ENCODE data around the gene PMPCA.

DNA sequence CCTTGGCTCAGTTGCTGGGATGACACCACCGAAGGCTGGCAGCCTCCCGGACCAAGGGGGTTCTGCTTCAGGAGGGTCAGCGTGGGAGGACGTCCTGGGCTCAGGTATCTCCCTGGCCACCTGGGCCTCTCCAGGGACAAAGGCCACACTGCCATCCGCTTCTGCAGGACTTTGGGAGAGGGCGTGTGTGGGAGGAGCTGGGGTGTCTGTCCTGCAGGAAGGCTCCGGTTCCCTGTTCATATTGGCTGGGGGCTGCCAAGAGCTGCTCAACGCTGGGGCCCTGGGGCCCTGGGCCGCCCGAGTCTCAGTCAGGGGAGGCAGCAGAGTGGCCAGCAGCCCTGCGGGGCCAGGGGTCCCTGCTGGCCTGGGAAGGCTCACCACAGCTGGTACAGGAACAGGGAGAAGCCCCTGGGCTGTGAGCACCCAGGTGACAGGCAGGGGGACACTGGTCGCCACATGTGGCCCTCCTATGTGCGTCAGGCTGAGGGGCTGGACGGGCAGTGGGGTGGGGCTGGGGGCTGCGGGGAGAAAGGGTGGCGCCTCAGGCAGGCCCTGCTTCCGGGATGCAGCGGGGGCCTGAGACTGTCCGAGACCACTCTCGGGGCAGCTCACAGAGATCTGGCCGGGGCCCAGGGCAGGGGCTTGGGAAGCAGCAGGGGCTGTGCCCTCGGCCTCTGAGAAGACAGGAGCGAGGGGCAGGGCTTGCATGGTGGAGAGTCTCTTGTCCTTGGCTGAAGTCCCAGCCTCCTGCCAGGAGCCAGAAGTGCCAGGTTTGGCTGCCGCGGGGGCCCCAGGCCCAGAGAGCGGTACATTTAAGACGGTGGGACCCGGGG is 32.1 kb upstream of the PMPCA start:
- no peak for TF ChIP-seq RFX5 (IDR thresholded peaks at IDR 0.05; ENCODE audit: low read length)
- TF ChIP-seq, protein P1, sequence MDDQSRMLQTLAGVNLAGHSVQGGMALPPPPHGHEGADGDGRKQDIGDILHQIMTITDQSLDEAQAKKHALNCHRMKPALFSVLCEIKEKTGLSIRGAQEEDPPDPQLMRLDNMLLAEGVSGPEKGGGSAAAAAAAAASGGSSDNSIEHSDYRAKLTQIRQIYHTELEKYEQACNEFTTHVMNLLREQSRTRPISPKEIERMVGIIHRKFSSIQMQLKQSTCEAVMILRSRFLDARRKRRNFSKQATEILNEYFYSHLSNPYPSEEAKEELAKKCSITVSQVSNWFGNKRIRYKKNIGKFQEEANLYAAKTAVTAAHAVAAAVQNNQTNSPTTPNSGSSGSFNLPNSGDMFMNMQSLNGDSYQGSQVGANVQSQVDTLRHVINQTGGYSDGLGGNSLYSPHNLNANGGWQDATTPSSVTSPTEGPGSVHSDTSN (IDR thresholded peaks at IDR 0.05), result no peak
- TF ChIP-seq, protein P2, sequence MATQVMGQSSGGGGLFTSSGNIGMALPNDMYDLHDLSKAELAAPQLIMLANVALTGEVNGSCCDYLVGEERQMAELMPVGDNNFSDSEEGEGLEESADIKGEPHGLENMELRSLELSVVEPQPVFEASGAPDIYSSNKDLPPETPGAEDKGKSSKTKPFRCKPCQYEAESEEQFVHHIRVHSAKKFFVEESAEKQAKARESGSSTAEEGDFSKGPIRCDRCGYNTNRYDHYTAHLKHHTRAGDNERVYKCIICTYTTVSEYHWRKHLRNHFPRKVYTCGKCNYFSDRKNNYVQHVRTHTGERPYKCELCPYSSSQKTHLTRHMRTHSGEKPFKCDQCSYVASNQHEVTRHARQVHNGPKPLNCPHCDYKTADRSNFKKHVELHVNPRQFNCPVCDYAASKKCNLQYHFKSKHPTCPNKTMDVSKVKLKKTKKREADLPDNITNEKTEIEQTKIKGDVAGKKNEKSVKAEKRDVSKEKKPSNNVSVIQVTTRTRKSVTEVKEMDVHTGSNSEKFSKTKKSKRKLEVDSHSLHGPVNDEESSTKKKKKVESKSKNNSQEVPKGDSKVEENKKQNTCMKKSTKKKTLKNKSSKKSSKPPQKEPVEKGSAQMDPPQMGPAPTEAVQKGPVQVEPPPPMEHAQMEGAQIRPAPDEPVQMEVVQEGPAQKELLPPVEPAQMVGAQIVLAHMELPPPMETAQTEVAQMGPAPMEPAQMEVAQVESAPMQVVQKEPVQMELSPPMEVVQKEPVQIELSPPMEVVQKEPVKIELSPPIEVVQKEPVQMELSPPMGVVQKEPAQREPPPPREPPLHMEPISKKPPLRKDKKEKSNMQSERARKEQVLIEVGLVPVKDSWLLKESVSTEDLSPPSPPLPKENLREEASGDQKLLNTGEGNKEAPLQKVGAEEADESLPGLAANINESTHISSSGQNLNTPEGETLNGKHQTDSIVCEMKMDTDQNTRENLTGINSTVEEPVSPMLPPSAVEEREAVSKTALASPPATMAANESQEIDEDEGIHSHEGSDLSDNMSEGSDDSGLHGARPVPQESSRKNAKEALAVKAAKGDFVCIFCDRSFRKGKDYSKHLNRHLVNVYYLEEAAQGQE (IDR thresholded peaks at IDR 0.05; ENCODE audit: low read depth, low read length), result no peak
- TF ChIP-seq, protein P3, sequence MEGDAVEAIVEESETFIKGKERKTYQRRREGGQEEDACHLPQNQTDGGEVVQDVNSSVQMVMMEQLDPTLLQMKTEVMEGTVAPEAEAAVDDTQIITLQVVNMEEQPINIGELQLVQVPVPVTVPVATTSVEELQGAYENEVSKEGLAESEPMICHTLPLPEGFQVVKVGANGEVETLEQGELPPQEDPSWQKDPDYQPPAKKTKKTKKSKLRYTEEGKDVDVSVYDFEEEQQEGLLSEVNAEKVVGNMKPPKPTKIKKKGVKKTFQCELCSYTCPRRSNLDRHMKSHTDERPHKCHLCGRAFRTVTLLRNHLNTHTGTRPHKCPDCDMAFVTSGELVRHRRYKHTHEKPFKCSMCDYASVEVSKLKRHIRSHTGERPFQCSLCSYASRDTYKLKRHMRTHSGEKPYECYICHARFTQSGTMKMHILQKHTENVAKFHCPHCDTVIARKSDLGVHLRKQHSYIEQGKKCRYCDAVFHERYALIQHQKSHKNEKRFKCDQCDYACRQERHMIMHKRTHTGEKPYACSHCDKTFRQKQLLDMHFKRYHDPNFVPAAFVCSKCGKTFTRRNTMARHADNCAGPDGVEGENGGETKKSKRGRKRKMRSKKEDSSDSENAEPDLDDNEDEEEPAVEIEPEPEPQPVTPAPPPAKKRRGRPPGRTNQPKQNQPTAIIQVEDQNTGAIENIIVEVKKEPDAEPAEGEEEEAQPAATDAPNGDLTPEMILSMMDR (IDR thresholded peaks at IDR 0.05), result no peak
- no peak for TF ChIP-seq GABPA (IDR thresholded peaks at IDR 0.05; ENCODE audit: low read depth)
- TF ChIP-seq RAD21 (IDR thresholded peaks at IDR 0.05; ENCODE audit: low read length), result no peak
- no peak for TF ChIP-seq SIN3A (IDR thresholded peaks at IDR 0.05; ENCODE audit: borderline replicate concordance, low read depth, low read length)
- no peak for TF ChIP-seq TCF12 (IDR thresholded peaks at IDR 0.05)
- TF ChIP-seq YY1 (IDR thresholded peaks at IDR 0.05; ENCODE audit: low read depth), result no peak
- TF ChIP-seq, protein P4, sequence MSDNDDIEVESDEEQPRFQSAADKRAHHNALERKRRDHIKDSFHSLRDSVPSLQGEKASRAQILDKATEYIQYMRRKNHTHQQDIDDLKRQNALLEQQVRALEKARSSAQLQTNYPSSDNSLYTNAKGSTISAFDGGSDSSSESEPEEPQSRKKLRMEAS (IDR thresholded peaks at IDR 0.05; ENCODE audit: low read depth), result no peak
- TF ChIP-seq, protein P5, sequence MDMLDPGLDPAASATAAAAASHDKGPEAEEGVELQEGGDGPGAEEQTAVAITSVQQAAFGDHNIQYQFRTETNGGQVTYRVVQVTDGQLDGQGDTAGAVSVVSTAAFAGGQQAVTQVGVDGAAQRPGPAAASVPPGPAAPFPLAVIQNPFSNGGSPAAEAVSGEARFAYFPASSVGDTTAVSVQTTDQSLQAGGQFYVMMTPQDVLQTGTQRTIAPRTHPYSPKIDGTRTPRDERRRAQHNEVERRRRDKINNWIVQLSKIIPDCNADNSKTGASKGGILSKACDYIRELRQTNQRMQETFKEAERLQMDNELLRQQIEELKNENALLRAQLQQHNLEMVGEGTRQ (IDR thresholded peaks at IDR 0.05; ENCODE audit: borderline replicate concordance, low read depth, low read length), result no peak

Measured in SK-N-SH (cell line).